Activated gamma-delta T cell (primary cell): ENCODE data around the gene ARHGAP24.
"Not testable (repeated sequence)": the region's sequence is repeated elsewhere in the genome, so short reads cannot be mapped to it uniquely, and the experiment has no call there.

Source experiments
- DNase-seq: peaks from one replicate; lab custom pipeline; 2025; lab: John Stamatoyannopoulos, UW

The ARHGAP24 gene

DNA sequence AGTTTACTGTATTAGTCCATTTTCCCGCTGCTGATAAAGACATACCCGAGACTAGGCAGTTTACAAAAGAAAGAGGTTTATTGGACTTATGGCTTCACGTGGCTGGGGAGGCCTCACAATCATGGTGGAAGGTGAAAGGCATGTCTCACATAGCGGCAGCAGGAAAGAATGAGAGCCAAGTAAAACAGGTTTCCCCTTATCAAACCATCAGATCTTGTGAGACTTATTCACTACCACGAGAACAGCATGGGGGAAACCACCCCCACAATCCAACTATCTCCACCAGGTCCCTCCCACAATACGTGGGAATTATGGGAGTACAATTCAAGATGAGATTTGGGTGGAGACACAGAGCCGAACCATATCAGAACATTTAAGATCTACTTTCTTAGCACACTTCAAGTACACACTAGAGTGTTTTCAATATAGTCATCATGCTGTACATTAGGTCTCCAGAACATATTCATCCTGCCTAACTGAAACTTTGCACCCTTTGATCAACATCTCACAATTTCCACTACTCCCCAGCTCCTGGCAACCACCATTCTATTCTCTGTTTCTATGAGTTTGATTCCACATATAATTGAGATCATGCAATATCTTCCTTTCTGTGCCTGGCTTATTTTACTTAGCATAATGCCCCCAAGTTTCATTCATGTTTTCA is 341.0 kb downstream of the ARHGAP24 start:
- no peak for DNase-seq

DNA sequence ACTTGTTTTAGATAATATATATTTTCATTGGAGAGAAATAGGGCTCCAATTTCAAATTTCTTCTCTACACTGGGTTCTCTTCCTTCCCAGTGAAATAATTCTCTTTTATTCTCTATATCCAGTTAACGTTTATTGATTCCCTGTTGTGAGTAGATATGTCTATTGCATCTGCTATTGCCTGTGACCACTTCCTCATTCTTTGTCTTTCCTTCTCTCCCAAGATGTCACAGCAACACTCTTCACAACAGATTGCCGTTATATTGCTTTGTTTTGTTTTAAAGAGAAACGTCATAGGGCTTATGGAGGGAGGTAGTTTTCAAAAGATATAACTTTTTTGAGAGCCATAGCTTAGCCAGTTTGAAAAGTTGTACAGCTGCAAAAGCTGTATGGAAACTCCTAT is 343.8 kb downstream of the ARHGAP24 start:
- no peak for DNase-seq

DNA sequence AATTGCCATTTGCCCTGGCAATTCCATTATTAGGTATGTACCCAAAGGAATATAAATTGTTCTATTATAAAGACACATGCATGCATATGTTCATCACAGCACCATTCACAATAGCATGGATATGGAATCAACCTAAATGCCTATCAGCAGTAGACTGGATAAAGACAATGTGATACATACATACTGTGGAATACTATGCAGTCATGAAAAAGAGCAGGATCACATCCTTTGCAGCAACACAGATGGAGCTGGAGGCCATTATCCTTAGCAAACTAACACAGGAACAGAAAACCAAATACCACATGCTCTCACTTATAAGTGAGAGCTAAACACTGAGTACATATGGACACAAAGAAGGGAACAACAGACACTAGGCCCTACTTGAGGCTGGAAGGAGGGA is 345.2 kb downstream of the ARHGAP24 start:
- DNase-seq, result not testable (repeated sequence)

DNA sequence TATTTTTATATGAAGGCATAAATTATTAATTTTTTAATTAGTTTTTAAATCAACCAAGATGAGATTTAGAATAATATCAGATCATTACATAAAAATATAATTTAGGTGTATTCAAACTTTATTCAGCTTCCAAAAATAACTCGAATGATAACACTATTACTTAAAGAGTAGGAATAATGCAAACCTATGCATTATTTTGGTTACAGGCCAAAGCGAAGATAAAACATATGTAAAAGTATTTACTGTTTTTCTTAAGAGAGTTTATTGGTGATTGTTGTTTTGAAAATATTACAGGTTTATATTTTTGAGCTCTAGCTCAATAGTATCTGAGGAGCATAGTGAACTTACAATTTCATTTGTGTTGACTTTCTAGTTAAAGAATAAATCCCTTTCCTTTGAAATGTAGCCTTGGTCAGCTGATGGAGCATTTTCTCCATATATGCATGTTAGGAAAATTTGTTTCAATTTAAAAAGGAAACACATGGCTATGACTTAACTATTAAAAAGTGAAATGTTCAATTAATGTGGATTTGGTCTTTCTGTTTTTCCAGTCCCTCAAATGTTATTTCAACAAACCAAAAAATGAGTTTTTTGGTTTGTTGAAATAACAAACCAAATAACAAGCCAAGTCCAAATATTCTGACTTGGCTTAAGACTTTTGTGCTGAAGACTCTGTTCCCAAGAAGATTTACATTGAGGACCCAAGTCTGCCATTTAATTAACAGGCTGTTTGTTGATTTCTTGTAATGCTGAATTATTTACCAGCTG is 346.9 kb downstream of the ARHGAP24 start:
- DNase-seq, result no peak

DNA sequence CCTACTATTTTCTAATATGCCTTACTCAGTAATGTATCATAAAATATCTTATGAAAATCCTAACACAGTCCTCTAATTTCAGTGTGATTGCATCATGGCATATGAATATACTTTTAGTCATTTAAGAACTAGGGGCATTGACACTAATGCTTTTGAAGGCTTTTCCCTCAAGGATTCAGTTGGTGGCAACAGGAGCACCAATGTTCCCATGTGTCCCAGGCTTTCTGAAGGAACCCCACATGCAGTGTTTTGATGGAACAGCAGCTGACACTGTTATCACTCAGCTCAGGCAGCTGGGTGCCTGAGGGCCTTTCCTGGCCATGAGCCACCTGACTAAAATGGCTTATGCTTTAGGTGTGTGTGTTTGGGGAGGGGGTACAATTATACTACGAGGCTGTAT is 348.3 kb downstream of the ARHGAP24 start:
- DNase-seq, result no peak

DNA sequence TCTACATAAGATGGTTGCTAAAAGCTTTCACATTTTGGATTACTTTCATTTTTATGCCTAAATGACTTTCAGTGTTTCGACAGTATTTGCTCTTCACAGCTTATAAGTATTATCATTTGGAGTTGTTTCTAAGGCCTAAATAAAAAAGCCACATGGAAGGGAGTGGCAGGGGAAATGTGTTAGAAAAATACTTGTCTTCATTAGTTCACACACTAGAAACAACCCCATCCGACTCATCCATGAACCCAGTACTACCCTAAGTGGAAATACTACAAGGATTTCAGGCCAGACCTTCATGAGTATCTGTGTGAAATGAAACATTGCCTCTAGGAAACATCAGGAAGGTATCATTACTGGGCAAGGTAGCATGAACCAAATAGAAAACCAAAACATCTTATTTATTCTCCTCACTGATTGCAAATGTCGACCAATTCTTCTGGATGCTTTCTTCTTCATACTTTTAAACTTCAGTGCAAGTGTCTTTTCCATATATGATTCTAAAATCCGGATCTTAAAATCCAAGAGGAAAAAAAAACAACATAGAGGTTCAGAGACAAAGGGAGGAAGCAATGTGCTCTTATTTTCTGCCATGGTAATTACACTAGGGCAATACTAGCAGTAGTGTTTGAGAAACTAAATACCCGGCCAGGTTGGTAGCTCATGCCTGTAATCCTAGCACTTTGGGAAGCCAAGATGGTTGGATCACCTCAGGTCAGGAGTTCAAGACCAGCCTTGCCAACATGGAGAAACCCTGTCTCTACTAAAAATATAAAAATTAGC is 349.4 kb downstream of the ARHGAP24 start:
- no peak for DNase-seq

DNA sequence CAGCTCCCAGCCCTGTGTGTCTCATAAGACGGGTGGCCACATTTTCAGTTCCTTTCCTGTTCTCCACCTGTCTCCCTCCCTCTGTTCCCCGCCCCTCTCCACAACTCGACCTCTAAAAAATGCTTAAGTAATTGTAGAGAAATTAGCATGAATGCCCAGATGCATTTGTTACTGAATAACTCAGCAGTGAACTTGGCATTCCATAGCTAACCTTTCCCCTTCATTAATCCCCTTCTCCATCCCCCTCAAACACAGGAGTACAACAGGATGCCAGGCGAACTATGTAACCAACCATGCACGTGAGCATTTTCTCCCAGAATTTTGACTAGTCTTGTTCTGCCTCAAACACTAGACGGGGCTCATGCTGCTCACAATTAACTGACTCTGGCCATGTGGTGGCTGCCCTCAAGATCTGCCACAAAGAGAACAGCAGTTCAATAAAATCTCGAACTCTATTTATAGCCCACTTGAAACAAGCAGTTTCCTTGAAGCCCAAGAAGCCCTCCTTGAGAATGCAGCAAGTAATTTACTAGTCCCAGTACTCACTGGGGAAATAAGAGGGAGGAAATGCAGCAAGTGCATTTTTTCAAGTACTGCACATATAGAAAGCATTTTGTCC is 351.2 kb downstream of the ARHGAP24 start:
- no peak for DNase-seq

DNA sequence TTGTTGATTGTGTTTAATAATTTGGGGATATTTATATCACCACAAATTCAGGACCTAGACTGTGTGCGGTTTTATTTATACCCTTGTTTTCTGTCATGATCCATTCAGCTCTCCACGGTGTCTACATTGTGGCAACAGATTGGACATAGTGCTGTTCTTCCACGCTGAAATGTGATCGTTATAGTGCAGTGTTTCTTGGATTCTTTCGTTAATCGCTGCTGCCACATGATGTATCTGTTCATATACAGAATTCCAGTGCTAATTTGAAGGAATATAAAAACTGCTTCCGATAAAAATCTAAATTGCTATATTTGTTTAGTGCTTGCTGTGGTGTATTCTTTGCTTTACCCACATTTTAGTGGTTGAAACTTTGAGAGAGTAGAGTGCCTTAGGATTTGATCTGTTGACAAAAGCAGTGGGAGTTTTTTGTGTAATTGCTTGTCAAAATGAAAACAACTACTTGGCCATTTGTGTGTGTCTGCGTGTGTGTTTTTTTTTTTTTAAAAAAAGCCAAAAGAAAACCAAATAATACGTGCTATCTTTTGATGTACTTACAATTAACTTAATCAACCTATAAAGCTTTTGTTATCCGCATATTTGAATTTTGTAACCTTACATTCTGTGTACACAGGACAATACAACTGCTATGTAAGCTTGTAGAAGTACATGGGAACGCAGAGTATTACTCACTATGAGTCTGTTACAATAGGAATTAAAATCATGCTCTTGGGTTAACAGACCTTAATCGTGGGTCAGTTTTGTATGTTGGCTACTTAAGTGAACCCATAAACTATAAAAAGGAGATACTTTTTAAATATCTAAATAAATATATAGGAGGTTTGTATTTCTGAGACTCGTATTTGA is 353.3 kb downstream of the ARHGAP24 start:
- DNase-seq, result no peak

DNA sequence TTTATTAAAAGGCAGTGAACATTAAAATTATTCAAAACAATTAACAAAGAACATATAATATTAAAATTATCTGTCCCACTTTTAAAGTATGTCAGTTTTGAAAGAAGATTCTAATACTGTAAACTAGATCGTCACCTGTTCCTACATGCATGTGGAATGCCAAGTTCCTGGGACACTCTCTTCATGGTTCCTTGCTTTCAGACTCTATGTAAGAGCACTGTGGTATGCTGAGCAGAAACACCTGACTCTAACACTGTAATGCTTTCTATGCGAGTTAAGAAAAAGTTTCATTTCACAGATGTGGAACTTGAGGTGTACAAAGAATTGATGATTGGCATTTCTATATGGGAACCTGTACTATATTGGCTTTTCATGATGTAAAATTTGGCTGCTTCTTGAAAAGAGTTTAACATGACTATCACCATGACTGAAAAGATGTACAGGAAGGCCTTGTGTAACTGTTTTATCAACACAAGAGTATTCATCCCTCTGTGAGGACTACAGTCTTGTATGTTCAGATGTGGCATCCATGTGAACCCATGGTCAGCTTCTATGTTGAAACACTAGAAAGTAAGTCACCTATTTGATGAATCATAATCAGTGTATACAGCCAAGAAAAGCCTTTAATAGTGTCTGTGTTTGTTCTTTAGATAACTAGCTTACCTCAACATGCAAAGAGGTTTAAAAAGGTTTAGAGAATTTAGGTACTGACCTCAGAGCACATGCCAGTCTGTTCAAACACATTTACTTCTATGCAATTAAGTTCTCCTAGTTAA is 354.5 kb downstream of the ARHGAP24 start:
- no peak for DNase-seq

DNA sequence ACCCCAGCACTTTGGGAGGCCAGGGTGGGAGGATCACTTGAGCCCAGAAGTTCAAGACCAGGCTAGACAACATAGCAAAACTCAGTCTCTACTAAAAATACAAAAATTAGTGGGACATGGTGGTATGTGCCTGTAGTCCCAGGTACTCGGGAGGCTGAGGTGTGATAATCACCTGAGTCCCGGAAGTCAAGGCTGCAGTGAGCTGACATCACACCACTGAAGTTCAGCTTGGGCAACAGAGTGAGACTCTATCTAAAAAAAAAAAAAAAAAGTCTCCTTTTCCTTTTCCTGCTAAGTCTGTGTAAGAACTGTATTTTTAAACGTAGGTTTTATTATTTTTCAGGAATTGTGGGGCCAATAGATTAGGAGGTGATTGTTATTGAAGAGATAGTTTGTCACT is 356.7 kb downstream of the ARHGAP24 start:
- no peak for DNase-seq

DNA sequence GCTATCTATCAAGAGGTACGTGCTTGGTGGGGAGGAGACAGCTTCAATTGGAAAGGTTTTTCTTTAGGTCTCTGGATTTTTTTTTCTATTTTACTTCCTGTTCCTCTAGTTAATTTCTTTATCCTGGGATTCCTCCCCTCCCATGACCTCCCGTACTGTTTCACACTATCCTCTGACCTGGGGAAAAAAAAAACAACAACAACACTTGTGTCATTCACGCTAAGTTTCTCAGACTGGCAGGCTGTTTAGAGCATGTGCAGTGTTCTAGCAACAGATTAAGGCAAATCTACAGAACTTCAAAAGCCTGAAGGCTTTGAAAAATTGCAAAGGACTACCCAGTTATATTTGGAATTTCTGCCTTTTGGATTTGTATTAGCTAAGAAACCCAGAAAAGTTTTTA is 358.4 kb downstream of the ARHGAP24 start:
- no peak for DNase-seq

DNA sequence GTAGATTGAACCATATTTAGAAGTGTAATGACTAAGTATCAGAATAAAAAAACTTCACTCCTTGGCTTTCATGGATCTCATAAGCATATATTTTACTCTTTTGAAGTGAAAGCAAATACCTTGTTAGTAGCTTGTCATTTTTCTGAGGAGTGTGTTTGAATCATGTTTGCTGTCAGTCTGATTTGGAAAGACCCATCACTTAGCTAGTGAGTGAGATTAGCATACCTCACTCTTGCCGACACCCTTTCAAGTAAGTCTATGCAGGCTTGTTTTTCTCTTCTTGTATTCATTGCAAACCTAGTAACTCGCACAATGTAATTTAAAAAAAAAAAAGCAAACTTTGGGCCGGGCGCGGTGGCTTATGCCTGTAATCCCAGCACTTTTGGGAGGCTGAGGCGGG is 360.0 kb downstream of the ARHGAP24 start:
- DNase-seq, result no peak

DNA sequence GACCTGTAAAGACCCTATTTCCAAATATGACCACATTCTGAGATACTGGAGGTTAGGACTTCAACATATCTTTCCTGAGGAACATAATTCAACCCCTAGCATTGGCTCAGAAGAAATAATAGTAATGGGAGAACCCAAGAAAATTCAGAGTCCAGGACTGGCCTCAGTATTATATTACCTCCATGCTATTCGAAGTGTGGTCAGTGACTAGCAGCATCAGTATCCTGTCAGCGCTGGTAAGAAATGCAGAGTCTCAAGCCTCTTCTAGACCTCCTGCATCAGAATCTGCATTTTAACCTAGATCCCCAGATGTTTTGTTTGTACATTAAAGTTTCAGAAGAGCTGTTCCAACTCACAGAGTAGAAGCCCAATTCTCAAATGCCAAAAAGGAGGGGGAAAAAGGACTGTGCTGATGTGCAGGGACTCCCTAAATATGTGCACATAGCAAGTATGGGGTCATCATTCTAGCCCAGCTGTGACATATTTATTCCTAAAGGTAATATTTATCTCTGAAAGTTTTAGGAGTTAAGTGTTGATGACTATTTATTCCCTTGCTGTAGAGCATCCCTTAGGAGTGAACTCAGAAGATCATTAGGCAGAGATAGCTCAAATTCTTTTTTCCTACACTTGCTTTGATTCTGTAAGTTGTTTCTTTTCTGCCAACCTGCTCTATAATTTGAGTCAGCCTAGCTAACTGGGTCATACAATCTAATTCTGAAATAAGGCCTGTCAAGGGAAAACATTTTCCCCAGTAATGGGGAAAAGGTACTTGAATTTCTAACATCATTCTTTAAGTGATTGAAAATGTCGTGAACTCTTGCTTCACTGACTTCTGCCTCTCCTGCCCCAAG is 361.9 kb downstream of the ARHGAP24 start:
- no peak for DNase-seq

DNA sequence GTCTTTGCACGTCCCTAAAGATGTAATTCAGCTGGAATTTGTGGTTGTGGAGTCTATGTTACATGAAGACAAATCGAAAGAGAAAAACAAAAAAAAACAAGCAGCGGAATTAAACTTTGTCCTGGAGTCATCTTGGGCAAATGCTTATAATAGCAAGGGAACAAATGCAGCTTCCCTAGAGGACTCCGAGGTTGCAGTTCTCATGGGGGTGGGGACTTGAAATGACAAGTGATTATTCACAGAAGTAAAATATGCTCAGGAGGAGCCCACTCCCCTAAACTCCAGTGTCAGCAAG is 362.4 kb downstream of the ARHGAP24 start:
- DNase-seq, result no peak

DNA sequence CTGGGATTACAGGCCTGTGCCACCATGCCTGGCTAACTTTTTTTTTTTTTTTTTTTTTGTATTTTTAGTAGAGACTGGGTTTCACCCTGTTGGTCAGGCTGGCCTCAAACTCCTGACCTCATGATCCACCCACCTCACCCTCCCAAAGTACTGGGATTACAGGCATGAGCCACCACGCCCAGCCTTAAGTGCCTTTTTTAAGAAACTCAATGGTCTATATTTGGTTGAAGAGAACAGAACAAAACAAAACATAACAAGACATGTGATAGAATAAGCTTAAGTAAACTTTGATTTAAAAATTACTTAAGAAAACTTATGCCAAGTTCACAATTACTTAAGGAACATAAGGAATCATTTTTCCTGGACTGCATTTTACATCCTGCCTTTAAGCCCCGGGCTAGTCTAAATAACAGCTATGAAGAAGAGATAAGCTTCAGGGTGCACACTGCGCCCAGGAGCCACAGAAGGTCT is 365.1 kb downstream of the ARHGAP24 start:
- not testable (repeated sequence) for DNase-seq

DNA sequence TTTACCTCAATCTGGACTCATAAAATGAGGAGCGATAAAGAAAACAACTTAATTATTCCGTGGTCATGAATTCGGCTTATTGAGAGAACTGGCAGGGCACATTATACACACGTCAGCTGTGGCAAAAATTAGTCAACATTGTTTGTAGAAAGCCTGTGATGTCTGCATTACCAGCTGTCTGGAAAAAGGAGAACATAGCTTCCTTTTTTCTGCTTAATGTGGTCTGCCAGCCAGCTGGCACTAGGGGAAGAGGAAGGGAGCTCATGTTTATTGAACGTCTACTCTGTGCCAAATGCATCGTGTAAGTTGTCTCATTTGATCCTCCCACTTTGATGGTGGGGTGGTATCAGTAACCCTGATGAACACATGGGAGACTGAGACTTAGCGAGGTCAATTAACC is 367.6 kb downstream of the ARHGAP24 start:
- DNase-seq, result no peak

DNA sequence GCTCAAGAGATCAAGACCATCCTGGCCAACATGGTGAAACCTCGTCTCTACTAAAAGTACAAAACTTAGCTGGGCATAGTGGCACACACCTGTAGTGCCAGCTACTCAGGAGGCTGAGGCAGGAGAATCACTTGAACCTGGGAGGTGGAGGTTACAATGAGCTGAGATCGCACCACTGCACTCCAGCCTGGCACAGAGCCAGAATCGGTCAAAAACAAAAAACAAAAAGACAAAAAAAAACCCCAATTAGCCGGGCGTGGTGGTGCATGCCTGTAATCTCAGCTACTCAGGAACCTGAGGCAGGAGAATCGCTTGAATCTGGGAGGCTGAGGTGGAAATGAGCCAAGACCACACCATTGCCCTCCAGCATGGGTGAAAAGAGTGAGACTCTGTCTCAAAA is 378.8 kb downstream of the ARHGAP24 start:
- not testable (repeated sequence) for DNase-seq

DNA sequence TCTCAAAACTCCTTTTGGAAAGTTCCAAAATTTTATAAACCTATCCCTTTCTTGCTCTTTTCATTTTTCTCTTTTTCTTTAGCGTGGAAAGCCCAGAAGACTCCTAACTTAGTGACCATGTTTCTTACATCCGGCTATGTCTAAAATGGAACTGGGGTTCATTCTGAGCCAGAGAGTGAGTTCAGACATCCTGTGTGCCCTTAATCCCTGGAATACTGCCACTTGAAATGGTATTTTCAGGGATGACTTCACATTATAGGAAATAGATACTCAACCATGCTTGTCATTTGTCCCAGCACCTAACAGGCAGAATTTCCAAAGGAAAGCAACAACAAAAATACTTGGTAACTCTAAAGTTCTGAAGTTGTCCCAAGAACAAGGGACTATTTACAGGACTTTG is 379.6 kb downstream of the ARHGAP24 start:
- no peak for DNase-seq

DNA sequence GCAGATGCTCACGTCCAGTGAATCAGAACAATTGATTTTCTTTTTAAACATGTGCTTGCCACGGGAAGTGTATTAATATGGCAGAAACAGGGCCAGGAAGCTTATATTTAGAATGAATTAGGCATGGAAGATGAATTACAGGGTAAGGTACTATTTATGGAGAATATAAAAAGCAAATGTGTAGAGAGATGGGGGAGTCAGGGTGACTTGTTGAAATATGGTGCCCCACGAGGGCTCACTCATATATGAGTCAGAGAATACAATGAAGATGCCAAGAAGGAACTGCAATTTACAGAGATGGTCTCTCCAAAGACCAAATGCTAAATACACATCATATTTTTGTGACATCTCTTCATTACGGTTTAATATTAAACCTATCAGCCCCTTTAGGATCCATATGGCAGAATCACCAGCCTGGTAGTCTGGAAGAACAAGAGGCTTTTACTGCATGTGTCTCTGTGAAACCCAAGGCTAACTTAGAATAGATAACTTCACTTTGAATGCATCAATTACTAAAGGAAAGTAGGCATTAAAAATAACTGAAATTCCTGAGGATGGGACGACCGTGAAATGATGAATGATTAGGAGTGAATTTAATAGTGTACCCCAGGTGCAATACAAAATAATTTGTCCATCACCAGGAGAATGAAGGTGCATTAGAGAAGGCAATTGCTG is 385.3 kb downstream of the ARHGAP24 start:
- no peak for DNase-seq
